Erythroblast (primary cell): ENCODE measurements around the gene LRRC4.

Experiments
- GATA1 ChIP-seq: IDR thresholded peaks from 2 replicates; pipeline ENCODE4 v1.6.1; 2011; ENCODE audit warnings: low read depth, mild to moderate bottlenecking, control low read depth, low read length, moderate library complexity
- POLR2A ChIP-seq: IDR thresholded peaks from 2 replicates; pipeline ENCODE4 v1.6.1; 2011; ENCODE audit warnings: mild to moderate bottlenecking, low read length

- TF ChIP-seq POLR2A (no peak), GATA1 (no peak)
These were observed 27.4 kb downstream of the LRRC4 start for GRCh38 chr7:128003787-128004186.
